GM19035 (cell line): ENCODE measurements around the gene UTS2R.
"Not testable (repeated sequence)": the region's sequence is repeated elsewhere in the genome, so short reads cannot be mapped to it uniquely, and the experiment has no call there.

Experiments
- ATAC-seq: cut with Tn5 transposase; IDR thresholded peaks from one replicate; pipeline ENCODE4 v1.9.1; 2021; ENCODE audit not compliant: unreplicated experiment

UTS2R gene

DNA sequence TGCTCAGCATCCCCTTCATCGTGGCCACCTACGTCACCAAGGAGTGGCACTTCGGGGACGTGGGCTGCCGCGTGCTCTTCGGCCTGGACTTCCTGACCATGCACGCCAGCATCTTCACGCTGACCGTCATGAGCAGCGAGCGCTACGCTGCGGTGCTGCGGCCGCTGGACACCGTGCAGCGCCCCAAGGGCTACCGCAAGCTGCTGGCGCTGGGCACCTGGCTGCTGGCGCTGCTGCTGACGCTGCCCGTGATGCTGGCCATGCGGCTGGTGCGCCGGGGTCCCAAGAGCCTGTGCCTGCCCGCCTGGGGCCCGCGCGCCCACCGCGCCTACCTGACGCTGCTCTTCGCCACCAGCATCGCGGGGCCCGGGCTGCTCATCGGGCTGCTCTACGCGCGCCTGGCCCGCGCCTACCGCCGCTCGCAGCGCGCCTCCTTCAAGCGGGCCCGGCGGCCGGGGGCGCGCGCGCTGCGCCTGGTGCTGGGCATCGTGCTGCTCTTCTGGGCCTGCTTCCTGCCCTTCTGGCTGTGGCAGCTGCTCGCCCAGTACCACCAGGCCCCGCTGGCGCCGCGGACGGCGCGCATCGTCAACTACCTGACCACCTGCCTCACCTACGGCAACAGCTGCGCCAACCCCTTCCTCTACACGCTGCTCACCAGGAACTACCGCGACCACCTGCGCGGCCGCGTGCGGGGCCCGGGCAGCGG lies 3.2 kb downstream of the UTS2R start:
- ATAC-seq = no peak

DNA sequence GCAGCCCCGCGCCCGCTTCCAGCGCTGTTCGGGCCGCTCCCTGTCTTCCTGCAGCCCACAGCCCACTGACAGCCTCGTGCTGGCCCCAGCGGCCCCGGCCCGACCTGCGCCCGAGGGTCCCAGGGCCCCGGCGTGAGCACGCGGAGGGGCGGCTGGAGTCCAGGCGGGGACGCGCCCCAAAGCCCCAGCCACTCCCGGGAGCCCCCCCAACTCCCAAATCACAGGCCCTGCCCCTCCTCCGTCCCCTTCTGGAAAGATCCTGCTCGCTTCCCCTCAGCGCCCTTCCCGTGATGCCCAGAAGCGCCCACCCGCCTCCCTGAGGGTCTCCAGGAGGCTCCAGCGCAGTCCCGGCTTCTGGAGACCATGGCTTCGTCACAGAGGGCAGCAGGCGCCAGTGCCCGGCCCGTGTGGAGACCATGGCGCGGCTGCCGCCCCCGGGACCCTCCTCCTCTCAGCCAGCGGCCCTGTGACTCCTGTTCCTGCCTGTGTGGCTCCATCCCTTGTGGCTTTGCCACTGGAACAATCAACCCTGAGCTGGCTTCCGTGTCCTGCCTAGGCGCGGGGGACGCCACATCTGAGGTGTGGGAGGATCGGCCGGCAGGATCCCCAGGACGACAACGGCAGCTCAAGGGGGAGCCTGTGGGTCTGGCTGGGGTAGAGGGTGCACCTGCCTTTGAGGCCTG lies 3.9 kb downstream of the UTS2R start:
- ATAC-seq = no peak

DNA sequence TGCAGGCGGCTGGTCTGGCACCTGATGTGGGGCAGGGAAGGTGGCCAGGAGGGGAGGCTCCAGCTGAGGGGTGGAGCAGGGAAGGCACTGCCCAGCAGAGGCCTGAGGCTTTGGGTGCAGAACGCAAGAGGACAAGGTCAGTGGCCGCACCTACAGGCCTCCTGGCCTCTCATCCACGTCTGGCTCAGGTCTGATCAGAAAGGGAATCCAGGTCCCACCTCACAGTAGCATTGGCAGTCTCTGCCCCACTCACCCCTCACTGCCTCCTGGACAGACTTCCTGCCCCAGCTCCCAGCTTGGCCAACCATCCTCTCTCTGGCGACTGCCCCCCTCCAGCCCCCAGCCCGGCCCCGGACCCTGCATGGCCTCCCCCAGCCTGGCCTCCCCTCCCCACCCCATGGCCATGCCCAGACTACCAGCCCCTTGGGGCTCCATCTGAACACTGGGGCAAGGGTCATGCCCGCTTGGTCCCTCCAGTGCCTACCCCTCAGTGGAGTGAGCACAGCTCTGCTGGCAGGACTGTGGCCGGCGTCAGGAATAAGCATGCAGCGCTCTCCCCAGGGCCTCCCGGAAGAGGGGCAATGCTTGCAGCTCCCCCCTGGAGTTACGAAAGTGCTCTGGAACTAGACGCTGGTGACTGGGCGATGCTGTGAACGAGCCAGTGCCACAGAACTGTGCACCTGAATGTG lies 4.6 kb downstream of the UTS2R start:
- no peak for ATAC-seq

DNA sequence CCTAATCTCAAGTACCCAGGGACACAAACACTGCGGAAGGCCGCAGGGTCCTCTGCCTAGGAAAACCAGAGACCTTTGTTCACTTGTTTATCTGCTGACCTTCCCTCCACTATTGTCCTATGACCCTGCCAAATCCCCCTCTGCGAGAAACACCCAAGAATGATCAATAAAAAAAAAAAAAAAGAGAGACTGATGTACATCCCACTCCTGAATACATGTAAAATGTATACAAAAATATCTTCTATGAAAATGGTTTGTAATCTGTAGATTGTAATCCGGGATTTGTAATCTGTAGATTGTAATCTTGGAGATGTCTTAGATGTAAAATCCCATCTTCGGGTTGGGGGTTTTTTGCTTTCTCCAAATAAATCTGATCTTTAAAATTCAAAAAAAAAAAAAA lies 5.7 kb downstream of the UTS2R start:
- not testable (repeated sequence) for ATAC-seq

DNA sequence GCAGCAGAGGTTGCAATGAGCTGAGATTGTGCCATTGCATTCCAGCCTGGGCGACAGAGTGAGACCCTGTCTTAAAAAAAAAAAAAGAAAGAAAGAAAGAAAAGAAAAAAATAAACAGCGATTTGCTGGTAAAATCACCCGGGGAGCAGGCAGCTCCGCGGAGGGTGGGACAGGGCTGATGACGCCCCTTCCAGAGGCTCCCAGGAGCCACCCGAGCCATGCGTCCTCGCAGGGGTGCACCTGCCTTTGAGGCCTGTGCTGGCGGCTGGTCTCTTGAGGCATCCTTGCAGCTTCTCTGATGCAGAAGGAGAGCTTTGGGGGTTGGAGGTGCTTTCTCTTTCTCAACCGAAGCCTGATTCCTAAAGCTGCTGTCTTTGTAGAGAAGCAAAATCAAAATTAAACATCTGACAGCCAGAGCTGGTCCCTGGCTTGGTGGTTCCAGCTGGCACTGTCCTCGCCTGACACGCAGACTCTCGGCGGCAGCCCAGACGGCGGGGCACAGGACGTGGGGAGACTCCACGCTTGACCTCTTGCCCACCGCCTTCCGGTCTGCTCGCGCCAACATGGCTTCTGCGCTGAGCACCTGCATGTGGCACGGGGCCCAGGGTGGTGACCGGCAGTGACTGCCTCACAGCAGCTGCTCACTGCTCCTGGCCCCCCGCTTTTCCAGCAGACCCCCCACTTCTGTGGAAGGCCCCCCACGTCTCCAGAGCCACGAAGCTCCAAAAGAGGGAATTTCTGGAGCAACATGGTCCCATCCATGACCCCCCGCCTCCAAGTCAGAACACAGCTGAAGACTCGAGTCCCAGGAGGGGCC lies 6.6 kb downstream of the UTS2R start:
- ATAC-seq = no peak

DNA sequence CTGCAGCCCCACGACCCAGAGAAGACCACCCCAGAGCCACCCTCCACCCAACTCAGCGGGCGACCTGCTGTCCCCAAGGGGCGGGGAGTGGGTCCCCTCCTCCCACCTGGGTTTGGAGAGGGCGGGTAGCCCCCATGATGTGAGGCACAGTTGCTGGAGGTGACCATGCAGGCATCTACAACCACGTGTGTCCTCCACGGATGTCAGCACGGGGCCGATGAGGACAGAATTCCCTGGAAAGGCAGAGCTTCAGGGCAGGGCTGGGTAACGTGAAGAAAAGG lies 7.1 kb downstream of the UTS2R start:
- no peak for ATAC-seq

DNA sequence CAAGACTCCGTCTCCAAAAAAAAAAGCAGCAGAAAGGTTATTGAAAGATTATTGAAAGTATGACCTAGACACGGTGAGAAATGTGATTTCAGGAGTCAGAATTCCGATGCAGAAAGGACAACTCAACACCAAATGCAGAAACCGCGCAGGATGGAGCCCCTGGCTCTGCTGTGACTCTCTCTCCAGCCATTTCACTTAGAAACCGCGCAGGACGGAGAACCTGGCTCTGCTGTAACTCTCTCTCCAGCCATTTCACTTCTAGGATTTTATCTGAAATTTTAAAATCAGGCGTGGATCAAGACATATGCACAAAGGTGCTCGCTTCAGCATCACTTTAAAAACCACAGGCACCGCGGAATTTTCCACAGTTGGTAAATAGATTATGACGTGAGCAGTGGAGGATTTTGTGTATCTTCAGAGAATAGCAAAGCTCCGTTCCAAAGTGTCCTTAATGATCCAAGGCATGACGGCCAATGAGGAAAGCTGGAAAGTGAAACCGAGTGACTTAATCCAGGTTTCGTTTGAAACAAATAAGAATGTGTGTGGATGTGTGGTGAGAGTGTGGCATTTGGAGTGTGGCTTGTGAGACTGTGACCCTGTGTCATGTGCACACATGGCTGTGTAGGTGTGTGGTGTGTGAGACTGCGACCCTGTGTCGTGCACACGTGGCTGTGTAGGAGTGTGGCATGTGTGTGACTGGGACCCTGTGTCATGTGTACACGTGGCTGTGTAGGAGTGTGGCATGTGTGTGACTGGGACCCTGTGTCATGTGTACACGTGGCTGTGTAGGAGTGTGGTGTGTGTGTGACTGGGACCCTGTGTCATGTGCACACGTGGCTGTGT lies 9.5 kb downstream of the UTS2R start:
- ATAC-seq = no peak

DNA sequence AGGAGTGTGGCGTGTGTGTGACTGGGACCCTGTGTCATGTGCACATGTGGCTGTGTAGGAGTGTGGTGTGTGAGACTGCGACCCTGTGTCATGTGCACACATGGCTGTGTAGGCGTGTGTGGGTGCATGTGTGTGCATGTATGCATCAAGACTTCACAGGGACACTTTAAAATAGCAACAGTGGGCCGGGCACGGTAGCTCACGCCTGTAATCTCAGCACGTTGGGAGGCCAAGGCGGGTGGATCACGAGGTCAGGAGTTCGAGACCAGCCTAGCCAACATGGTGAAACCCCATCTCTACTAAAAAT lies 10.1 kb downstream of the UTS2R start:
- ATAC-seq = not testable (repeated sequence)

DNA sequence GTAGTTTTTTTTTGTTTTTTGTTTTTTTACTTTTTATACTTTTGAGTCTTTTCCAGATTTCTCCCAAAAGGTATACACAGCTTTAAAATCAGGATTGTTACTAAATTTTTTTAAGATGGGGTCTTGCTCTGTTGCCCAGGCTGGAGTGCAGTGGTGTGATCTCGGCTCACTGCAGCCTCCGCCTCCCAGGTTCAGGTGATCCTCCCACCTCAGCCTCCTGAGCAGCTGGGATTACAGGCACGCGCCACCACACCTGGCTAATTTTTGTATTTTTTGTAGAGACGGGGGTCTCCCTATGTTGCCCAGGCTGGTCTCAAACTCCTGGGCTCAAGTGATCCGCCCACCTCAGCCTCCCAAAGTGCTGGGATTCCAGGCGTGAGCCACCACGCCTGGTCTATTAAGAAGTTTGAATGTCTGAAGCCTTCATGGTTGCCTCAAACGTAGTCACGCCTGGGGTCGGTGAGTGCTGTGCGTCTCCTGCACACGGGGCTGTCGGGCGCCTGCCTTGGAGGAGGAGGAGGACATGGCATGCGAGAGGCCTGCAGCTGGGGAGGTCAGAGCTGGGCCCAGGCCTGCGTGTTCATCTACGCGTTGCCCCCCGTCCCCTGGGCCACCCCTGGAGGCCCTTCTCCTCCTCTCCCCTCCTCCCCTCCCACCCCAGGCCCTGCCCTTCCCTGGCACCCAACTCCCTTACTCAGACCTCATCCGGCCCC lies 10.8 kb downstream of the UTS2R start:
- not testable (repeated sequence) for ATAC-seq

DNA sequence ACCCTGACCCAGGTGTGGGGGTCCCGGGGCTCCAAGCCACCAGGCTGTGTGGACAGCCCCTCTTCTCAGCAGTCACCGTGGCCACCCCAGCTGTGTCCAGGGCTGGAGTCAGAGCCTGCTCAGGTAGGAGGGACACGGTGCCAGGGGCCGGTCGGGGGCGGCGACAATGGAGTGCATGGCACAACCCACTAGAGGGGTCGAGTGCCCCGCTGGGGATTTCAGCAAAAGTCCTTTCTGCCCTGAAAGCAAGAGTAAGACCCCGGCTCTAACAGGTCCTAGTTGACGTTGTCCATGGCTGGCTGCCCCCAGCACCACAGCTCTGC lies 11.3 kb downstream of the UTS2R start:
- no peak for ATAC-seq

DNA sequence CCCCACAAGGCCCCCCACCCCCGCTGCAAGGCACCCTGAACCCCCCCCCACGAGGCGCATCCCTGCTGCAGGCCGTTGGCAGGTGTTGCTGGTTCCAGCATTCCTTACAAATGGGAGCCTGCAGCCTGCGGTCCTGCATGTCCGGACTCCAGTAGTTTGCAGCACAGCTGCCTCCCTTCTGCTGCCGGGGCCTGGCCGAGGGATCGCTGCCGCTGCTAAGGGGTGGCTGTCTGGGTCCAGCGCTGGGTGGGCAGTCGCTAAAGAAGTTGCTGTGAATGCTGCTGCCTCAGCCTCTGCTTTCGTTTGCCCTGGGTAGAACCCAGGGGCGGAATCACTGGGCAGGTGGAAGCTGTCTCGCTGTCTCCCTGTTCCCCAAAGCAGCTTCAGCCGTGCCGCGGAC lies 11.8 kb downstream of the UTS2R start:
- ATAC-seq = no peak

DNA sequence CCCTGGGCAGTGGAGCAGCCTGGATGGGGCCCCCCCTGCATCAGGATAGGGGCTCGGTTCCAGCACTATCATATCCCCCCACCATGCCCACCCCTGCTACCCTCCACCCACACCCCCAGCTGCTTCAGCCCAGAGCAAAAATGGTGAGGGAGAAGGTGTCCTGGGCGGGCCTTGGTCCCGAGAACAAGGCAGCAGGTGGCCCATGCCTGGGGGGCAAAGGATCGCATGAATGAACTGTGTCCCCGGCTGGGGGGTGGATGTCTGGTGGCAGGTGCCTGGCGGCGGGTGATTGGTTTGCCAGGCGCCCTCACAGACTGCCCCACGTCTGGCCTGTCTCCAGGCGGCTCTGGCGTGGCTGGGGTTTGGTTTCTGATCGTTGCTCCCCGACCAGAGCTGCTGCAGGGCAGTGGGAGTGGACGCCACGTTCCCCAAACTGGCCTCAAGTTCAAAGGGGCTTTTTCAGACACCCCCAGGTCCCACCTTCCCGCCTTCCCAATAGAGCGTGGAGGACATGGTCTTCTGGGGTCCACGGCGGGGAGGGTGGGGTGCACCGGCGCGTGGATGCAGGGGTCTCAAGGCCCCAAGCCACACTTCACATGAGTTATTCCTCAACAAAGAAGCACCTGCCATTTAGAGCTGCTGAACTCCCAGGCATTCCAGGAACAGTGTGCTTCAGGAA lies 12.6 kb downstream of the UTS2R start:
- no peak for ATAC-seq

DNA sequence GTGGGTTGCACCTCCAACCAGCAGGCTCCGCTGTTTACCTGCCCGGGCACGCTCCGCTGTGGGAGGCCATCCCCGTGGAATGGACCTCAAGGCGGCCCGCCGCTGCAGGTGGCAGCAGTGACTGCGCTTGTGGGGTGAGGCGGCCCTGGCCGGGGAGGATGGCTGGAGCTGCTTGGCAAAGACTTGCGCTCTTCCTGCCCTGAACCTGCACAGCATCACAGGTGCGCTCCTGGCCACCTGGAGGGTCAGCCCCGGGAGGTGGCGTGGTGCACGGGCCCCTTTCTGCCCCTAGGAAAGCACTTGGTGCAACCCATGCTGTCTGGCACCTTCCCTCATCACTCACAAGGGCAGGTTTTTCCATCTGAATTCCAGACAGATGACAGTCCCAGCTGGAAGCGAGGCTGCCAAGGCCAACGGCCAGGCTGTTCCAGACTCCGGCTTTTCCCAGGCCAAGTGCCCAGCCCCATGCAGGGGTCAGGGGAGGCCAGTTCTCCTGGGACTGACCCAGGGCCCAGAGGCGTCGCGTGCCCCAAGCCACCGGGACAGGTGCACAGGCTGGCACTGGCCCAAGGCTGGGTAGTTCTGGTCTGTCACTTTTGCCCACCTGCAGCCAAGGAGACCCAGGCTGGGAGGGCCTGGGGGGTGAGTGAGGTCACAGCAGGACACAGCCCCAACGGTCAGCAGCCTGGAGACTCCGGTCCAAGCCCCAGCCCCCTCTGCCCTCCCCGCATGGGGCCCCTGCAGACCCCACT lies 13.3 kb downstream of the UTS2R start:
- no peak for ATAC-seq

DNA sequence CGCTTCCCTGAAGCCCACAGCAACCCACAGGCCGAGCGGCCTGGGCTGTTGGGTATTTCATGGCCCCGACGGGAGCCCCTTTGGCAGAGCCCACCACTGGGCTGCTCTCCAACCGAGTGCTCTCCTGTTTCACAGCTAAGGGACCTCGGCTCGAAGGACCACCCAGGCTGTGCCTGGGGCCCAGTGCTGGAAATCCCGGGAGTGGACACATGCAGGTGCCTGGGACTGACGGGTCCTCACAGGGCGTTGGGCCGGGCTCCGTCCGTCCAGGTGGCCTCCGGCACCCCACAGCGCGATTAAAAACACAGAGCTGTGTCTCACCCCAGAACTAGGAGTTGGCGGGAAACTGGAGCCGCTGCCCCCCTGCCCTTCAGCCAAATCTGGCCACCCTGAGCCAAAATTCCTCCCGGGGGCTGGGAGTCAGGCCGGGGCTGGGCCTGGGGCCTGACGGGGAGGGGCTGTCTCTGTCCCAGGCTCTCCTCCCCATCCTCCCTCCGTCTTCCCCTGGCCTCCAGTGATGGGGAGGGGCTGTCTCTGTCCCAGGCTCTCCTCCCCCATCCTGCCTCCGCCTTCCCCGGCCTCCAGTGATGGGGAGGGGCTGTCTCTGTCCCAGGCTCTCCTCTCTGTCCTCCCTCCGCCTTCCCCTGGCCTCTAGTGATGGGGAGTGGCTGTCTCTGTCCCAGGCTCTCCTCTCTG lies 14.1 kb downstream of the UTS2R start:
- ATAC-seq = no peak

DNA sequence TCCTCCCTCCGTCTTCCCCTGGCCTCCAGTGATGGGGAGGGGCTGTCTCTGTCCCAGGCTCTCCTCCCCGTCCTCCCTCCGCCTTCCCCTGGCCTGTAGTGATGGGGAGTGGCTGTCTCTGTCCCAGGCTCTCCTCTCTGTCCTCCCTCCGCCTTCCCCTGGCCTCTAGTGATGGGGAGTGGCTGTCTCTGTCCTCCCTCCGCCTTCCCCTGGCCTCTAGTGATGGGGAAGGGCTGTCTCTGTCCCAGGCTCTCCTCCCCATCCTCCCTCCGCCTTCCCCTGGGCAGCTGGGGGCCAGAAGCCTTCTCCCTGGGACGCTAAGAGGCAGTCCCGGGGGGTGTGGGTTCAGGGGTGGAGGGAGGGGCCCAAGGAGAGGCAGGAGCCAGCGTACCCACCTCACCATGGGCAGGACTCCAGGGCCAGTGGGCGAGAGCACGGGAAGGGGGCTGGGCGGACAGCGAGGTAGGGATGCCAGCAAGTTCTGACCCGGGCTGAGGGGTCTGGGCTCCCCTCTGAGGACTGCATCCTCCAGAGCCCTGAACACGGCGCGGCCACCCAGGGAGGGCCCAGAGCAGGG lies 14.8 kb downstream of the UTS2R start:
- no peak for ATAC-seq

DNA sequence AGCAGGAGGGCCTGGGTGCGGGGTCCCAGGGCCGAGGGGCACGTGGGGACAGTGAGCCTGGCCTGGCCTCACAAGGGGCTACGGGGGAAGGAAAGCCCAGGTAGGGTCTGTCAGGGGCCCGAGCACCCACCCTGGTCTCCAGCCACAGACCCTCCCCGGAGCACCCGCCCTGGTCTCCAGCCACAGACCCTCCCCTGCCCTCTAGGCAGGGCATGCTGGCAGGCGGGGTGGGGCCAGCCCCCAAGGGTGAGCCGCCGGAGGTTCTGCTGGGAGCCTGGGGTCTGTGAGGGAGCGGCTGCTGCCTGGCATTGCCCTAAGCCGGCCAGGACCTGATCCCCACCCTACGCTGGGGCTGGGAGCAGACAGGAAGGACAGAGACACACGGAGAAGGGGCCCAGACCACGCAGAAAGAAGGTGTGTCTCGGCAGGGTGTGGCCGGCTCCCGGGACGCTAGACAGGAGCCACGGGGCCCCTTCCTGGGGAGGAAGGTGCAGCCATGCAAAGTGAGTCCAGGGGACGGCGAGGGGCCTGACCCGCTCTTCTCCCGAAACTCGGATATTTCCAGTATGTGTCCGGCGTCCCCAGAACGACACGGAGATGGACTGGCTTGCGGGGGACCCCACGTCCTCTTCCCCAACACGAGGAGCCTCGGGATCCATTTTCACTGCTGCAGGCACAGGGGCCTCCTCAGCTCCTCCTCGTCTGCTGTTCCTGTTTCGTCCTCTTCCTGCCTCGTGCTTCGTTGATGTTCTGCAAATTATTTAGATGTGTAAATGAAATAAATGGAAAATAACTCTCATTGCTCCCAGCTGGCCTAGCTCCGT lies 15.5 kb downstream of the UTS2R start:
- ATAC-seq = no peak

DNA sequence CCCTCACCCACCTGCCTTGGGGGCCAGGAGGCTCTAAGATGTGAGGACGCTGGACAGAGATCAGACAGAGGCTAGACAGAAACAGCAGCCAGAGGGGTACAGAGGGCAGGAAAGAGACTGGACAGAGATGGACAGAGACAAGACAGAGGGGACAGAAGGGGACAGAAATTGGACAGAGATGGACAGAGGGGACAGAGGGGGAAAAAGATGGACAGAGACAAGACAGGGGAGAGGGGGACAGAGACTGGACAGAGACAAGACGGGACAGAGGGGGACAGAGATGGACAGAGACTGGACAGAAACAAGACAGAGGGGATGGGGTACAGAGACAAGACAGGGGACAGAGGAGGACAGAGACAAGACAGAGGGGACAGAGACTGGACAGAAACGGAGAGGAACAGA lies 16.1 kb downstream of the UTS2R start:
- ATAC-seq = no peak
